Raji (cell line): ENCODE measurements around the gene CAPN13.

Experiments
- POLR2A ChIP-seq: IDR thresholded peaks from 2 replicates; pipeline ENCODE4 v1.6.1; 2011; ENCODE audit warnings: low read depth, low read length, control low read depth; ENCODE audit not compliant: insufficient read depth

The CAPN13 gene

DNA sequence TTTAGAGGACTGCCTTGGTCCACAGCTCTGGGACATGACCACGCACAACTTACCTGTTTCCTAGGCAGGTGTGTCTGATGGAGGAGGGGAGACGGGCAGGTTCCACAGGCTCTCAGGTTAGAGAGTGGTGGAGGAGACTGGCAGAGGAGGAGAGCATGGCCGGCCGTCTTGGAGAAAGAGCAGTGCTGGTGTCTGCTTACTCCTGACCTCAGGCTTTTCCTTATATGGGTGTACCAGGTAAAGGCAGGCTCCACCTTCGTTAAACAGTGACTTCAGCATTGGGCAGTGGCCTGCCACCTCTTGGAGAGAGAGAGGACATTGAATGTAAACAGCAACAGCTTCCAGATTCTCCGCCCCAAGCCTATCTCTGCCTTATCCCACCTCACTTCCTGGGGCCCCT lies at the start of gene CAPN13:
Gene CAPN13 (minus strand): TSS at position 198 of the 400 bp plus-strand sequence. CDS start 20,121 bp downstream, outside the sequence.
- TF ChIP-seq POLR2A, result no peak

DNA sequence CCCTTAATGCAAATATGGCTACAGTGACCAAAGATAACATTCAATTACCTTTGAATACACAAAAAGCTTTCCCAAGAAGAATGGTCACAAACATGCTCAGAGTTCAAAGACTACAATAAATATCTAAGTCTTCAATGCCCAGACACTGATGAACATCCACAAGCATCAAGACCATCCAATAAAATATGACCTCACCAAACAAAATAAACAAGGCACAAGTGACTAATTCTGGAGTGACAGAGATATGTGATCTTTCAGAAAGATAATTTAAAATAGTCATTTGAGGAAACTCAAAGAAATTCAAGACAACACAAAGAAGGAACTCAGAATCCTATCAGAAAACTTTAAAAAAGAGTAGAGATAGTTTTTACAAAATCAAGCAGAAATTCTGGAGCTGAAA lies 40.6 kb upstream of the CAPN13 start:
- TF ChIP-seq POLR2A, result no peak

DNA sequence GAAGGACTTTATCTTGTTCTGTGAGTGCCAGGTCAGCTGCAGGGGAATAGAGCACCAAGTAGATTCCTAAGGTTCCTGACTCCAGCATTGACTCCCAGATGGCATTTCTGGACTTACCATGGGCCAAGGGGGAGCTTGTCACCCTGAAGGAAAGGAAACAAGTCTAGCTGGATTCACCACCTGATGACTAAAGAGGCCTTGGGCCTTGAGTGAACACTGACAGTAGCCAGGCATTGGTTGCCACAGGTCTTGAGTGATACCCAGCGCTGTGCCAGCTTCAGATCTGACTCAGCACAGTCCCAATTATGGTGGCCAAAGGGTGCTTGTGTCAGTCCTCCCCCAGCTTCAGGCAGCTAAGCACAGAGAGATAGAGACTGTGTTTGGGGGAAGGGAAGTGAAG lies 40.1 kb upstream of the CAPN13 start:
- TF ChIP-seq POLR2A, result no peak

DNA sequence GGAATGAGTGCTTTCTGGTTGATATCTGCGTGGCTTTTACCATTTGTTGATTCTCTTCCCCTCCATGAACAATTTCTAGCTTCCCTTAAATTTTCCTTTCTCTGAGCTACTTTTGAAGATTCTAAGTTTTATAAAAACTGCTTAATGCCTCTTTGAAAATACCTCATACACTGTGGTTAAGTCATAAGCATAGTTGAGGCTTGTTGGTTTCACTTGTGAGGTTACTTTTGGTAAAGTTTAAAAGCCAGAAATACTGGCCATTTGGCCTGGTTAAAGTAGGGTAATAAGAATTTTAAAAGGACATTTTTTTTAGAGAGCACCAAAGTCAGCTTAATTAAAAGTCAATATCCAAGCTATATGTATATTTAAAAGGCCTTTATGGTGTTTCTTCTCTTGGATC lies 21.3 kb upstream of the CAPN13 start:
- TF ChIP-seq POLR2A, result no peak

DNA sequence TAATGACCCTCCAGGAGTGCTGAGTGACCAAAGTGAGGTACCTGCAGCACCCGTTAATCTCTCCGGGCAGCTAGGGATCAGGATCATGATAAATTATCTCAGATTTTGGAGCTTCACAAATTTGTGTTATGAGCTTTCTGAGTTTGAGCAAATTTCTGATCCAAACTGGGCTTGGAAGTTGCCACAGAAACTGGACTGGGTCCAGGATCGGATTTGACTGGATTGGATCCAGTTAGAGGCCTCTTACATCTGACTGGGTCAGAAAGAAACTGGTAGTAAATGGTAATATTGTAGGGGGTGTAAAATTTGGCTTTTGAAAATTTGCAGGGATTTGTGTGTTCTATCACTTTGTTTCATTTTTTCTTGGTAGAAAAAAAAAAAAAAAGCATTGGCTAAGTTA lies 19.7 kb upstream of the CAPN13 start:
- no peak for TF ChIP-seq POLR2A

DNA sequence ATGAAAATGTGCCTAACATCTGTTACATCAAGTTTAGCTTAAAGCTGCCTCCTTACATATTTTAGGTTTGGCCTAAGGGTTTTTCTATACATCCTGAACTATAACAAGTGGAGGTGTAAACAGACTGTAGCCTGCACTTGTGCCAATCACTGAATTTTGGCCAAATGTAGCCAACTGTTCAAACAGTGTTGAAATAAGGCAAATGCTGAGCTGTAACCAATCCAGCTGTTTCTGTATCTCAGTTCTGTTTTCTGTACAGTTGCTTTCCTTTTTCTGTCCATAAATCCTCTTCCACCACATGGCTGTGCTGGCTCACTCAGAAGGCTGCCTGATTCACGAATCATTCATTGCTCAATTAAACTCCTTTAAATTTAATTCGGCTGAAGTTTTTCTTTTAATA lies 19.2 kb upstream of the CAPN13 start:
- no peak for TF ChIP-seq POLR2A

DNA sequence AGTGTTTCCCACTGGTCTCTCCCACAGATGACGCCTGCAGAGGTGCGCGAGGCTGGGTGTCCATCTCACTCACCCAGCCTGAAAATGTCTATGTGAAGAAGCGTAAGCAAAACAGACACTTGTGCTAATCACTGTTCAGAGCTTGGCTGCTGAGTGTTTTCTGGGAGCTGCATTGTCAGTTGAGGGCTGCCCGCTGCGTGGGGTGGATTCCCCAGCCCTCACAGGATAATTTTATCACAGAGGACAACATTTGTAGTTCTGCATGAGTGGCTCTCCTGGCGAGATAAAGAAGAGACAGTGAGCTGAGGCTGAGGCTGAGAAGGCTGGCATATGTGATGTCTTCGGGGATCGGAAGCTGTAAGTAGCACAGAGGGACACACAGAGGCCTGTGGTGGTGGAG lies 16.2 kb upstream of the CAPN13 start:
- TF ChIP-seq POLR2A, result no peak

GRCh38 chr2:30821960-30822359 lies 14.7 kb upstream of the CAPN13 start:
- TF ChIP-seq POLR2A, result no peak

DNA sequence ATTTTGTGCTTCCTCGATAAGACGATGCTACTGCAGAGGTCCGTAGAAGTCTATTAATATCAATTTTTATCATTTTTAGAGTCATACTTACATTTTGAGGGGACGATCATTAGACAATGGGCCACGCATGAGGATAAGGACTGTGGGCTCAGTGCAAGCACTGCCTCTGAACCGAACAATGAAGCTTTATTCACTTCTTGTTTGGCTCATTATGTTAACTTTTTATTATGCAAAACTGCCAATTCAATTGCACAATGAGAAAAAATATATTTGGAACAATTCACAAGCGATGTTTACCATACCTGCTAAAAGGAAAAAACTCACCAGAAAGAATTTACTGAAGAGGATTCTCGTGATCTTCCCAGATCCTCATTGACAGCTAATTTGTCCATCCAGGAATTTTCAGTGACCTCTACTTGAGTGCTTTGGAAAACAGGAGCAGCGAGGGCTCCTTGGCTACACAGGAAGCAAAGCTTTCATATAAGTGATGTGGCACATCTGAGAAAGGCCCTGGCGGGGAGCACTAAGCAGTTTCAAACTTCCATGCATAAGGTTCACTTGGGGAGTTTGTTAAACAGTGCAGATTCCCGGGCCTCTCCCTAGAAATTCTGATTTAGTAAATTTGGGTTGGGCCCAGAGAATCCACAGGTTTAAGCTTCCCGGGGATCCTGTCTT lies 13.3 kb upstream of the CAPN13 start:
- no peak for TF ChIP-seq POLR2A

GRCh38 chr2:30809938-30810337 lies 2.7 kb upstream of the CAPN13 start:
- TF ChIP-seq POLR2A, result no peak

GRCh38 chr2:30808695-30809094 lies 1.4 kb upstream of the CAPN13 start:
- TF ChIP-seq POLR2A, result no peak

- TF ChIP-seq POLR2A, result no peak
These were observed 4.0 kb downstream of the CAPN13 start for GRCh38 chr2:30803281-30803680.

- TF ChIP-seq POLR2A, result no peak
These were observed 4.6 kb downstream of the CAPN13 start for GRCh38 chr2:30802611-30803010.

- TF ChIP-seq POLR2A, result no peak
These were observed 5.3 kb downstream of the CAPN13 start for GRCh38 chr2:30801821-30802455.

- no peak for TF ChIP-seq POLR2A
These were observed 7.1 kb downstream of the CAPN13 start for GRCh38 chr2:30800159-30800558.

DNA sequence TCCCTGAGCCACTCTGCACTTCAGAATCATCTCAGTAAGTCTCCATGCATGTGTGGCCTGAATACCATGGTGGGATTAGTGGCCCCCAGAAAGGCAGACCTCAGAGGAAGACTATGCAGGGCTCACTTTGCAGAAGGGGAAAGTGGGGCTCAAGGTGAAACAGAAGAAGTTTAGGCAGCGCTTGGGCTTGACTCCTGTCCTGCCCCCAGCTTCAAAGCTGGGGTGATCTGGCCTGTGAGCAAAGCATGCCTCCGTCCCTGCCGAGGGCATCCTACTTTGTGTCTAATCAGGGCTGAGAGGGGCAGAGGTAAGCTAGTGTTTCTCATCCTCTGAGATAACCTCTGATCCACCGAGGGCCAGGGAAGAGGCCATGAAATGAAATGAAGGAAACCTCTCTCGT lies 7.9 kb downstream of the CAPN13 start:
- no peak for TF ChIP-seq POLR2A

DNA sequence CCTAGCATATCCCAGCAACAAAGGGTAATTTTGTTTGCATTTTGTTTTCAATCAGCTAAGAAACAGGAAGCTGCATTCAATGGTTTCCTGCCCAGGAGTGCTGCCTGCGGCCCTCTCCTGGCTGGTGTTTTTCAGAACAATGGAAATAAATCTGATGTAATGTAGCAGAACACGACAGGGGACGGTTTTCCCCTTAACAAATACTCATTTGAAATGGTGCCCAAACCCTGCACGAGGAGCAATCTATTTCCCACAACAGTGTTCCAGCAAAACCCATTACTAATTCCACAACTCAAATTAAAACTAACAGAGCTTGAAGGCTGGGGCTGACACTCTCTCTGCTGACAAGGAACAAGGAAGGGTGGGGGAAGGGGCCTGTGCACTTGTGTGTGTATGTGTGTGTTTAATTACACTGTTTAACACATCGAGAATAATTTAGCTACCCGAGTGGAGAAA lies 8.7 kb downstream of the CAPN13 start:
- TF ChIP-seq POLR2A, result no peak

DNA sequence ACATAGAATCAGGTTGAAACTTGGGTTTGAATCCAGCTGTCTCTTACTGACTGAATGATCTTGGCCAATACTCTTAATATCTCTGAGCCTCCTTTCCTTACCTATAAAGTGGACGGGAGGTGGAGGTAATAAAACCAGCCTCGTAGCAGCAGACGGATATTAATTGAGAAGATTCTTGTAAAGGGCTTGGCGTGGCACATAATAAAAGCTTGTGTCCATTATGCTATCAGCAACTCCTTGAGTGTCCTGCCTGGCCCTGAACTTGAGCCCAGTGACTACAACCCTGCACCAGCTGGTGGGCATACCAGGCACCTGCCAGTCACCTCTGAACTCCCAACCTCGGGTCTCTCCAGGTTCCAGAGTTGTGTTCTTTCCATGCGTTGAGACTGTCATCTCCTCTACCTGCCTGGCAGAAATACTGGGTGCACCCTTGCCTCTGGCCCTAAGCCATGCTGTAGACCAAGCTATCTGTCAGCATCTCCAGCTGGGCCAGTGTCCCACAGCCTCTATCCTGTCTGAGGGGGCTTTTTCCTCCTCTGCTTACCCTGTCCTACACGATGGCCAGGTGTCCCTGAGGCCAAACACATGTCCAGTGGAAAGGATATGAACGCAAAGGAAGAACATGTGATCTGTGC lies 9.7 kb downstream of the CAPN13 start:
- no peak for TF ChIP-seq POLR2A
